B cell (primary cell): ENCODE measurements around the gene CAMTA1. TPM values are rescaled to one million over a fixed set of nuclear protein-coding genes. Genes with fewer than 3 reads are reported as not detected.

Source experiments
- ATAC-seq: fragments of 200-7000 bp; cut with Tn5 transposase; one replicate; pipeline ENCODE4 v1.10.0; 2021; ENCODE audit warnings: low read depth, mild to moderate bottlenecking, moderate number of reproducible peaks, moderate library complexity
- CTCF ChIA-PET: fragments of 350-600 bp; sonication (Branson Sonifier 250); formaldehyde crosslinking; loops from one replicate; lab custom pipeline; 2021; ENCODE audit warnings: antibody characterized with exemption, inconsistent platforms; lab: Charles Lee
- POLR2A ChIA-PET: fragments of 350-600 bp; sonication (Branson Sonifier 250); formaldehyde crosslinking; loops from one replicate; lab custom pipeline; 2021; ENCODE audit warnings: antibody characterized with exemption; lab: Charles Lee
- DNase-seq: peaks from one replicate; pipeline ENCODE4 v3.0.0; 2013
- H2AFZ ChIP-seq: 2 replicates; pipeline ENCODE4 v1.6.1; 2012; ENCODE audit warnings: mild to moderate bottlenecking, low read depth, low read length; ENCODE audit not compliant: insufficient read depth, poor library complexity, severe bottlenecking
- H3K27ac ChIP-seq, 2 donors: 1 replicate in 1 of 2; 2 replicates in 1 of 2; pipeline ENCODE4 v1.5.1; 2012 to 2013; ENCODE audit warnings: low read length in 2 of 2, mild to moderate bottlenecking in 2 of 2, moderate library complexity in 1 of 2
- H3K27me3 ChIP-seq, 4 experiments: fragments of 200-600 bp in 1 of 4; sonication (generic) in 1 of 4; replicated peaks in 1 of 4; 1 replicate in 2 of 4; 2 replicates in 2 of 4; pipeline versions ENCODE4 v1.6.1 to v1.7.0; 2013 to 2016; ENCODE audit warnings: low read length in 3 of 4, mild to moderate bottlenecking in 2 of 4, mixed read lengths in 1 of 4, moderate library complexity in 1 of 4; ENCODE audit not compliant: insufficient read depth in 4 of 4, control insufficient read depth in 3 of 4; ENCODE audit errors: control extremely low read depth in 1 of 4
- H3K36me3 ChIP-seq, 2 experiments: replicated peaks in 1 of 2; 1 replicate in 1 of 2; 2 replicates in 1 of 2; pipeline versions ENCODE4 v1.6.1 to v1.7.1; 2013; ENCODE audit warnings: low read length in 1 of 2; ENCODE audit not compliant: insufficient read depth in 2 of 2, control insufficient read depth in 1 of 2; ENCODE audit errors: control extremely low read depth in 1 of 2, extremely low read depth in 1 of 2
- H3K4me1 ChIP-seq, 2 donors: fragments of 200-600 bp in 1 of 2; sonication (generic) in 1 of 2; 1 replicate in 1 of 2; 2 replicates in 1 of 2; pipeline versions ENCODE4 v1.5.1 to v1.6.1; 2013 to 2017; ENCODE audit warnings: low read length in 2 of 2; ENCODE audit not compliant: control insufficient read depth in 2 of 2, insufficient read depth in 2 of 2
- H3K4me2 ChIP-seq: replicated peaks from 2 replicates; pipeline ENCODE3; 2012; ENCODE audit warnings: mild to moderate bottlenecking, low read depth, low read length; ENCODE audit not compliant: poor library complexity, severe bottlenecking
- H3K4me3 ChIP-seq, 5 experiments: fragments of 200-600 bp in 1 of 5; sonication (generic) in 1 of 5; 1 replicate in 3 of 5; 2 replicates in 2 of 5; pipeline versions ENCODE4 v1.5.1 to v1.7.0; 2011 to 2016; ENCODE audit warnings: low read length in 4 of 5, mild to moderate bottlenecking in 4 of 5, low read depth in 2 of 5, control low read depth in 1 of 5, moderate library complexity in 1 of 5; ENCODE audit not compliant: insufficient read depth in 1 of 5; ENCODE audit errors: control extremely low read depth in 1 of 5, extremely low read depth in 1 of 5
- H3K79me2 ChIP-seq: fragments of 200-600 bp; sonication (generic); one replicate; pipeline ENCODE4 v1.6.0; 2016; ENCODE audit warnings: low read length; ENCODE audit not compliant: control insufficient read depth, insufficient read depth
- H3K9ac ChIP-seq: fragments of 200-600 bp; sonication (generic); 2 replicates; pipeline ENCODE4 v1.6.1; 2017; ENCODE audit warnings: mild to moderate bottlenecking, low read length, moderate library complexity
- H3K9me3 ChIP-seq, 3 donors: one replicate each; pipeline versions ENCODE4 v1.6.1 to v1.7.1; 2013; ENCODE audit warnings: low read length in 2 of 3; ENCODE audit not compliant: control insufficient read depth in 2 of 3, insufficient read depth in 1 of 3; ENCODE audit errors: control extremely low read depth in 1 of 3
- H4K20me1 ChIP-seq: 2 replicates; pipeline ENCODE4 v1.6.0; 2012; ENCODE audit warnings: mild to moderate bottlenecking, low read length; ENCODE audit not compliant: insufficient read depth, control insufficient read depth, poor library complexity, severe bottlenecking
- H3K27ac Mint-ChIP-seq: one replicate; pipeline ENCODE4 v1.8.0; 2021; ENCODE audit warnings: mixed read lengths
- H3K27me3 Mint-ChIP-seq: one replicate; pipeline ENCODE4 v1.8.0; 2021; ENCODE audit warnings: mixed read lengths
- H3K4me1 Mint-ChIP-seq: one replicate; pipeline ENCODE4 v1.8.0; 2021; ENCODE audit warnings: mixed read lengths
- H3K4me3 Mint-ChIP-seq: one replicate; pipeline ENCODE4 v1.8.0; 2021; ENCODE audit warnings: mixed read lengths
- H3K9me3 Mint-ChIP-seq: one replicate; pipeline ENCODE4 v1.8.0; 2022; ENCODE audit warnings: mixed read lengths; ENCODE audit not compliant: insufficient read depth
- CTCF ChIP-seq: fragments of 200-600 bp; IDR thresholded peaks from one replicate; pipeline ENCODE4 v1.8.0; 2022; ENCODE audit warnings: antibody characterized with exemption, mild to moderate bottlenecking
- EZH2 ChIP-seq: IDR thresholded peaks from 2 replicates; pipeline ENCODE4 v1.6.1; 2012; ENCODE audit warnings: borderline replicate concordance, low read depth, mild to moderate bottlenecking, moderate library complexity, low read length; ENCODE audit not compliant: insufficient read depth, poor library complexity, severe bottlenecking
- WGBS: methylation state at CpG from one replicate; pipeline ENCODE4 v1.1.5; 2013; ENCODE audit warnings: missing lambda C conversion rate; ENCODE audit not compliant: insufficient coverage; 5-methylcytosine and 5-hydroxymethylcytosine counted together
- intact Hi-C: fragments of 100-400 bp; cut with micrococcal nuclease; formaldehyde crosslinking; loops from one replicate; pipeline ENCODE4 v1.10.0; 2022
- polyA plus RNA-seq: library from polyadenylated mRNA; depleted of rRNA; stranded (reverse); fragments of >200 nt; gene quantifications from 2 replicates; pipeline ENCODE4 v1.2.3, GENCODE V29; 2012
- total RNA-seq, 2 donors: library from RNA; stranded (reverse); fragments of 120-200 nt in 1 of 2; gene quantifications; 1 replicate in 1 of 2; 2 replicates in 1 of 2; pipeline versions ENCODE4 v1.2.3 to v1.2.4, GENCODE V29; 2013 to 2022

CAMTA1 gene
- total and polyA plus RNA-seq, 2 donors (not counting 1 experiment from before 2014, with no cell fraction given) = 42.2 to 45.7 TPM

DNA sequence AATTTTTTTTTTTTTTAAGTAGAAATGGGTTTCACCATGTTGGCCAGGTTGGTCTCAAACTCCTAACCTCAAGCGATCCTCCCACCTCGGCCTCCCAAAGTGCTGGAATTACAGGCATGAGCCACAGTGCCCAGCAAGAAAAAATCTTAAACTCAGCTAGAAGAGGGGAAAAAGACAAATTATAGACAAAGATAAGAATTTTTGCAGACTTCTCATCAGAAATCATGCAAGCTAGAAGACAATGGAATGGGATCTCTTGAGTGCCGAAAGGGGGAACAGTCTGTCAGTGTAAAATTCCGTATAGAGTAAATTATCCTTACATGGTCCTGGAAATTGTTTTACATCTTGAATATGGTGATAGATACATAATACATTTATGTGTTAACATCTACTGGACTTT lies 294.4 kb downstream of the CAMTA1 start:
- H3K79me2 ChIP-seq = no peaks in the 10 kb centered on the region
- H3K4me3 Mint-ChIP-seq = no peak overlapping the region
- H3K4me3 ChIP-seq = no peak overlapping the region
- ATAC-seq (no peak), DNase-seq (no peak)
- H3K27ac ChIP-seq = no peak overlapping the region
- no peaks in the 10 kb centered on the region for H4K20me1 ChIP-seq
- H3K9ac ChIP-seq = no peak overlapping the region
- ChIA-PET POLR2A (no interaction called here), CTCF (interaction anchor here (1.8 kb wide), 1 partner anchor 9 kb away, joined by 7 read pairs; no protein-coding TSS in a partner anchor)
- no peak overlapping the region for H3K4me2 ChIP-seq
- H3K27me3 Mint-ChIP-seq = peaks cover 8% of the 10 kb centered on the region
- intact Hi-C loops = no loop called here
- TF ChIP-seq CTCF (no peak), EZH2 (no peak)
- H3K27me3 ChIP-seq = peaks cover 0 to 3% (median 1%) of the 10 kb centered on the region in 4 experiments
- no peak overlapping the region for H3K27ac Mint-ChIP-seq
- H3K9me3 Mint-ChIP-seq = peaks cover 4% of the 10 kb centered on the region
- no peak overlapping the region for H2AFZ ChIP-seq
- no peaks in the 10 kb centered on the region for H3K4me1 ChIP-seq
- no peaks in the 10 kb centered on the region for H3K4me1 Mint-ChIP-seq
- no peaks in the 10 kb centered on the region for H3K36me3 ChIP-seq
- no CpG with 5 or more reads among the region's 4 CpGs for WGBS
- H3K9me3 ChIP-seq = peaks cover 0 to 13% (median 2%) of the 10 kb centered on the region in 3 donors

GRCh38 chr1:7084232-7084894 lies 299.1 kb downstream of the CAMTA1 start:
- H3K79me2 ChIP-seq = no peaks in the 10 kb centered on the region
- peaks cover 0 to 3% (median 0%) of the 10 kb centered on the region in 4 experiments for H3K27me3 ChIP-seq
- DNase-seq (no peak), ATAC-seq (no peak)
- TF ChIP-seq CTCF (no peak), EZH2 (no peak)
- H3K27ac ChIP-seq = no peak overlapping the region
- ChIA-PET CTCF (no interaction called here), POLR2A (no interaction called here)
- no peaks in the 10 kb centered on the region for H4K20me1 ChIP-seq
- no peak overlapping the region for H3K9ac ChIP-seq
- intact Hi-C loops = no loop called here
- H2AFZ ChIP-seq = no peak overlapping the region
- no peaks in the 10 kb centered on the region for H3K4me1 Mint-ChIP-seq
- H3K27ac Mint-ChIP-seq = no peak overlapping the region
- H3K4me3 ChIP-seq = no peak overlapping the region
- 78% methylated on average over 9 of the region's 17 CpGs for WGBS
- H3K36me3 ChIP-seq = no peaks in the 10 kb centered on the region
- H3K4me3 Mint-ChIP-seq = no peak overlapping the region
- peaks cover 2% of the 10 kb centered on the region for H3K9me3 Mint-ChIP-seq
- peaks cover 5% of the 10 kb centered on the region for H3K27me3 Mint-ChIP-seq
- no peaks in the 10 kb centered on the region for H3K4me1 ChIP-seq
- peaks cover 0 to 12% (median 2%) of the 10 kb centered on the region in 3 donors for H3K9me3 ChIP-seq
- H3K4me2 ChIP-seq = no peak overlapping the region
